Gastroesophageal sphincter (tissue), 3 donors: ENCODE measurements around the gene BRD7.

ENCODE experiments used
- EP300 ChIP-seq: sonication (generic); formaldehyde crosslinking; IDR thresholded peaks from one replicate; pipeline ENCODE4 v1.6.1; 2017; ENCODE audit warnings: antibody characterized with exemption, mild to moderate bottlenecking
- POLR2A ChIP-seq, 2 donors: fragments of 450-650 bp; IDR thresholded peaks; one replicate each; pipeline ENCODE4 v1.6.1; 2017; ENCODE audit warnings: antibody characterized with exemption in 2 of 2, mild to moderate bottlenecking in 2 of 2, moderate library complexity in 1 of 2
- POLR2AphosphoS5 ChIP-seq: sonication (generic); formaldehyde crosslinking; IDR thresholded peaks from one replicate; pipeline ENCODE4 v1.6.1; 2017; ENCODE audit warnings: antibody characterized with exemption
- TF ChIP-seq, protein P1 (sequence below), 4 experiments: fragments of 200-600 bp in 2 of 4; fragments of 450-650 bp in 2 of 4; sonication (generic) in 1 of 4; IDR thresholded peaks; one replicate each; pipeline ENCODE4 v1.5.1; 2017 to 2019; ENCODE audit warnings: antibody characterized with exemption in 4 of 4, mild to moderate bottlenecking in 2 of 4, moderate library complexity in 2 of 4

DNA sequence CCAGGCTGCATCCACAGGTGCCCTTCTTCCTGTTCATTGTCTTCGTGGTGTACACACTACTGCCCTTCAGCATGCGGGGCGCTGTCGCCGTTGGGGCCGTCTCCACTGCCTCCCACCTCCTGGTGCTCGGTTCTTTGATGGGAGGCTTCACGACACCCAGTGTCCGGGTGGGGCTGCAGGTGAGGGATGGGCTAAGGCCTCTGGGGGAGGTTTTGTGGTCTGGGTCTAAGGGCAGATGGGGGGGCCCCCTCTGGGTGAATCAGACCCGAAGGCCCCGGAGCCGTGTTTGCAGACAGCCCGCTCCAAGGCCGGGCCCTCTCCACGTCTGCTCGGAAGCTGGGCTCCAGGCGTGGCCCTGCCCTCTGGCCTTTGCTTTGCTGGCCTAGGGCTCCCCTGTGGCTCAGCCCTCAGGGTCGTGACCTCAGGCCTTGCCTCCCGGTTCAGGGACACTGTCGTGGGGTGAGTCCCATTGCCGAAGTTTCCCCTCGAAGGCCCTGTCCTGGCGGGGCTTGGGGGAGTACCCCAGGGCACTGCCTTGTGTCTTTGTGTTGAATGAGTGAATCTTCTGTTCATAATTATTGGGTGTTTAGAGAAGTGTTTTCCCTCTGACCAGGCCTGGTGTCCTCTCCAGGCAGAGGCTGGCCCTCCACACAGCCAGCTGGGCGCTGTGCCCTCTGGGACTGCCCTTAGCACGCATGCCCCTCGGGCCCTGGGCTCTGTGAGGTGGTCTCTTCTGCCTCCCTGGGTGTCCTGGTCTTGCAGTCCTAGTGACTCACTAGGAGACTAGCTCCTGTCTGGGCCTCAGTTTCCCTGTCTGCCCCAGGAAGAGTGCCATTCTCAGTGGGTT, 76.8 kb downstream of the BRD7 start:
- TF ChIP-seq, protein P1, sequence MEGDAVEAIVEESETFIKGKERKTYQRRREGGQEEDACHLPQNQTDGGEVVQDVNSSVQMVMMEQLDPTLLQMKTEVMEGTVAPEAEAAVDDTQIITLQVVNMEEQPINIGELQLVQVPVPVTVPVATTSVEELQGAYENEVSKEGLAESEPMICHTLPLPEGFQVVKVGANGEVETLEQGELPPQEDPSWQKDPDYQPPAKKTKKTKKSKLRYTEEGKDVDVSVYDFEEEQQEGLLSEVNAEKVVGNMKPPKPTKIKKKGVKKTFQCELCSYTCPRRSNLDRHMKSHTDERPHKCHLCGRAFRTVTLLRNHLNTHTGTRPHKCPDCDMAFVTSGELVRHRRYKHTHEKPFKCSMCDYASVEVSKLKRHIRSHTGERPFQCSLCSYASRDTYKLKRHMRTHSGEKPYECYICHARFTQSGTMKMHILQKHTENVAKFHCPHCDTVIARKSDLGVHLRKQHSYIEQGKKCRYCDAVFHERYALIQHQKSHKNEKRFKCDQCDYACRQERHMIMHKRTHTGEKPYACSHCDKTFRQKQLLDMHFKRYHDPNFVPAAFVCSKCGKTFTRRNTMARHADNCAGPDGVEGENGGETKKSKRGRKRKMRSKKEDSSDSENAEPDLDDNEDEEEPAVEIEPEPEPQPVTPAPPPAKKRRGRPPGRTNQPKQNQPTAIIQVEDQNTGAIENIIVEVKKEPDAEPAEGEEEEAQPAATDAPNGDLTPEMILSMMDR (IDR thresholded peaks at IDR 0.05): no peak
- TF ChIP-seq POLR2A (IDR thresholded peaks at IDR 0.05): no peak
- no peak for TF ChIP-seq EP300
- no peak for TF ChIP-seq POLR2AphosphoS5
